Activated CD4-positive, alpha-beta T cell treated with anti-CD3 and anti-CD28 coated beads, Interleukin-2, amount 50 U/mL, for 24 hours (primary cell): ENCODE measurements around the gene RETREG3.
"Not testable (repeated sequence)": the region's sequence is repeated elsewhere in the genome, so short reads cannot be mapped to it uniquely, and the experiment has no call there.

Experiments
- DNase-seq, 2 donors: peaks; one replicate each; pipeline ENCODE4 v3.0.0-alpha.2; 2020; ENCODE audit warnings: low read depth in 1 of 2, low spot score in 1 of 2

Gene RETREG3

DNA sequence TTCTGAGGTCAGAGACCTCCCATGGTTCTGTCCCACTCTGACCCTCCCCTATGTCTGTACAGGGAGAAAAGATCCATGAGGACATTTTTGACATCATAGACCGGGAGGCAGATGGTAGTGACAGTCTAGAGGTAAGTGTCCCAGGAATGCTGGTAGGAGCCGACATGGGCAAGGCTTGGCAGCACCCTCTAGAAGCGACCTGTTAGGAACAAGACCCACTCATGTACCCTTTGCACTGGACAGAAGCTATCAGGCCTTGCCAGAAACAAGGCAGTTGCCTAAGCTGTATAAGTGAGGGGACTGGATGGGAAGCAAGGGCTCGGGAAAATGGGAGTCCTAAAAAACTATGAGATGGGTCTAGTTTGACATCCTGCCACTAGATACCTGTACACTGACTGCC lies 2.8 kb upstream of the RETREG3 start:
- no peak for DNase-seq

- not testable (repeated sequence) for DNase-seq
Measured at GRCh38 chr17:42609814-42610801, 934 bp upstream of the RETREG3 start.

- DNase-seq, result no peak
Measured at GRCh38 chr17:42608305-42609181, 631 bp downstream of the RETREG3 start.

DNA sequence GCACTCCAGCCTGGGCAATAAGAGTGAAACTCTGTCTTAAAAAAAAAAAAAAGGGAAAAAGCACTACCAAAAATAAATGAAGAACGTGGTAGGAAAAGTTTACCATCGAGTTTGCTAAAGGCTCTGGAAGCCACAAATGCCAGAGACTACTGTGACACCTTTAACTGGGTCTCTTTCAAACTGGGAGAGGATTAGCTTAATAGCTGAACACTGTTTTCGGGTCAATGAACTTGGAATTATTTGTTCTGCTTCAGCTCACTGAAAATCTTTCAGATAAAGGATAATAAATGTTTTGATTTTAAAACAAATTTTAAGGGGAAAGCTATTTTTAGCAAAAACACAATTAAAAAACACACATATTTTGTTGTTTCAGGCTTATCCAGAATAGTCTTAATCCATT lies 1.4 kb downstream of the RETREG3 start:
- DNase-seq, result no peak

DNA sequence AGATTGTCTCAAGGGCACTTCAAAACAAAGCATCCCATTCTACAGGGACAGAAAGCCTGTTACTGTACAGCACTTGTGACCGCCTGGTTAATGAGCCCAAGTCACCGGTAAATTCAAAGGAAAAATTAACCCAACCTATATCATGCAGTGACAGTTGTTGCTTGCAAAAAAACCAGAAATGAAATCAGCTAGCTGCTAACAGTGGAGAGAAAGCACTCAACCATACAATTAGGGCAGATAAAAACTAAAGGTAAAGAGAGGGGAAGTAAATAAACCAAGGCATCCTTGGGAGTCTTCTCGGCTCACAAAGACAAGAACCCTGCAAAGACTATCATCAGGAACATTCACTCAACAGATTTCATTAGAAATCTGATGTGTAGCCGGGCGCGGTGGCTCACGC lies 5.9 kb downstream of the RETREG3 start:
- no peak for DNase-seq

DNA sequence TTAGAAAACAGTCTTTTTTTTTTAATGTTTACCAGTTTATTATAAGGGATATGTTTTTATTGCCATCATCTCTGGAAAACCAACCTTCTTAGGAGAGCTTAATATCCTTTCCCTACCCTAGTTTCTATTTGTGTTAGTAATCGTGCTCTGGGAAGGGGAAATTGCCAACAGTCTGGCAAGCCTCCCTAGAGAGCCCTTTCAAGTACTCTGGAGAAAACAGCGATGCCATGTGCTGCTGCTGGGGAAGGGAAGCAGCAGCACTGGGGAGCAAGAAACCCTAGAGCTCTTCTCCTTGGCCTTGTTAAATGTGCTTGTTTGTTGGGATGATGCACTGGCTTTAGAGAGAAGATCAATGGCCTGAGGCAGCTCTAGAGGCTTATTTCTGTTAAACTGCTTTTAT lies 10.3 kb downstream of the RETREG3 start:
- DNase-seq, result no peak

DNA sequence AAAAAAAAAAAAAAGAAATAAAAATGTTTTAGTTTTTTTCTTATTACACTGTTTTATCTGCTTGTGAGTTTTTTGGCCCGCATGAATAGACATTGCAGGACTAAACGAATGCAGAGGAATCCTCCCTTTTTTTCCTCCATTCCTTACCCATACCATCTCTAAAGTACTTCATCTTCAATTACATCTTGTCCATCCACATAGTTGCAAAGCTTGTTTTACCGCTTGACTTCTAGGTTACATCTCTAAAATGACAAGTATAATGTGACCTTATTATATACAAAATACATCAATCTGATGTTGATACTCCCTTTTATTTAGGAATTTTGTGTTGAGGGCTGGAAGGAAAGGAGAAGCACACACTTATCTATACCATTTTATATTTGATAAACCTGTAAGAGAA lies 12.8 kb downstream of the RETREG3 start:
- no peak for DNase-seq

- DNase-seq, result no peak
Measured at GRCh38 chr17:42591411-42591810, 17.8 kb downstream of the RETREG3 start.

DNA sequence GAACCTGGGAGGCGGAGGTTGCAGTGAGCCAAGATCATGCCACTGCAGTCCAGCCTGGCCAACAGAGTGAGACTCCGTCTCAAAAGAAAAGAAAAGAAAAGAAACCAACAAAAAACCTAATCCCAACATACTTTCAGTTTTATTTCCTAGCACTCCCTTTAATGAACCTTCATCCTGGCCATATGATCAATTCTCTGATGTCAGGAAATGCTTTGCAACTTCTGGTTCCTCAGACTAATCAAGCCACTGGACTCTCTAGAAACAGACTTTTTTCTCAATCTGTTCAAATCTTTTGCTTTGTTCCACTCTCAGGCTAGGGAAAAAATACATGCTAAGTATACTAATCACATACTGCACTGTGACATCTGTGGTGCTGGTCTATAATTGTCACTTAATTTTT lies 18.3 kb downstream of the RETREG3 start:
- no peak for DNase-seq

GRCh38 chr17:42586514-42587230 lies 22.5 kb downstream of the RETREG3 start:
- DNase-seq, result no peak

- no peak for DNase-seq
Measured at GRCh38 chr17:42585353-42585752, 23.8 kb downstream of the RETREG3 start.

DNA sequence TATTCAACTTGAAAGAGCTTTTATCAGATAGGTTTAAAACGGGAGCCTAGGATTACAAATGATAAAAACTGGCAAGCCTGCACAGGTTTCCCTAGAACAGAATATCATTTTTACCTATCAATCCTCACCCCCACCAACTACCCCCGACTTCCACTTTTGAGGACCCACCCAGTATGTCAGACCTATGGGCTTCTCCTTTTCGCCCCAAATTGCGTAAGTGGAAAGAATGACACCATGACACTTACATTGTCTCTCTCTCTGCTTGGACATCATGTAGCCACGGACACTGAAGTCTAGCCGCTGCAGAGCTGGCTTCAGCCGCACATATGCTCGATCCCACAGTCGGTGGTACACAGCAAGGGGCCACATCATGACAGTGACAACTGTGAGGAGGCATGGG lies 24.3 kb downstream of the RETREG3 start:
- DNase-seq, result no peak

DNA sequence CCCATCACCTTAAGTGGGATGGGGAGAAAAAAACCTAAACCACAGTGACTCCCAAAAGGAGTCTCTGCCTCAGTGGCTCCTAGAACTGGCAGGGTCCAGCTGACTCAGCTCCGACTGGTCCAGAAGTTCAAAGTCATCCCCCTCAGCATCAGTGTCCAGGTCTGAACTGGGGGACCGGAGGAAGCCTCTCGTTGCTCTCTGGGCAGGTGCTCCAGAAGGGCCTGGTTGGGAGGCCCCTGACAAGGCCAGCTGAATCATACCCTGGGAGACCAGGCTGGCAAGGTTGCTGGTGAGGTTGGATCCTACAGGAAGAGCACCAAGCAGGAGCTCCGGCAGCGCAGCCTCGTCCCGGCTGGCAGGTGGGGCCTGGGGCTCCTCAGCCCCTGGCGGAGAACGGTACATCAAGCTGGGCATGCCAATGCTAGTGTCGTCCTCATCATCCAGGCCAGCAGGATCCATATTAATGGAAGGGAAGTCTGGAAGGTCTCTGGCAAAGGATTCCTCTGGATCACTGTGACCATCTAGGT lies 27.4 kb downstream of the RETREG3 start:
- no peak for DNase-seq

DNA sequence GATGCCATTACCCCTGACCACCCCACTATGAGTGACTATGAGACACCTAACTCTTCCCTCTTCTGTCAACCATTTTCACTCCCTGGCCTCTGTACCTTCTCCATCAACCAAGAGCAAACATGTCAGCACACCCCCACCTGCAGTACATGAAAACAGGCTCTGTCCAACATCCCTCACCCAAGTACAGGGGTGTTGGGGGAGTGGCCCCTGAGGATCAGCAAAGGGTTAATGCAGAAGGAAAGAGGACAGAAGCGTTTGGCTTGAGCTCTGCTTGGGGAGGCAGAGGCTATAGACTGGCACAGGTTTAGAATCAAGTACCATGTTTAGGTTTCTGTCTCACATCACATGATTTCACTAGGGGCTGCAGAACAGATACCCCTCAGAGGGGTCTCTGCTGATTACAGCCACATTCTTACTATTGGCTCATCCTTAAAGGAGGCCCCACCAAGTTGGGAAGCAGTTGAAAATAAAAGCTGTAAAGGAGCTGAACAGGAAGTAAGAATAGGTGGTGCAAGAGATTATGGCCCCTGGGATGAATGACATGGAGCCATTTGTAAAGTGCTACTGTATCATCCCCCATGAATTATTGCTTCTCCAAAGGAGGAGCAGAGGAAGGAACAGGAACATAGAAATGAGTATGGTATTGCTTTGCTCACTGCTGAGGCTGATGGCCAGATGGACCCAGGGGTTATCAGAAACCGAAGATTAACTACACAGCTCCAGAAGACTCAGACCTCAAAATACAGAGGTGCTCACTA lies 29.2 kb downstream of the RETREG3 start:
- DNase-seq, result no peak

GRCh38 chr17:42578282-42578869 lies 30.8 kb downstream of the RETREG3 start:
- peak in 1 of 2 donors; percentile 68 for DNase-seq

DNA sequence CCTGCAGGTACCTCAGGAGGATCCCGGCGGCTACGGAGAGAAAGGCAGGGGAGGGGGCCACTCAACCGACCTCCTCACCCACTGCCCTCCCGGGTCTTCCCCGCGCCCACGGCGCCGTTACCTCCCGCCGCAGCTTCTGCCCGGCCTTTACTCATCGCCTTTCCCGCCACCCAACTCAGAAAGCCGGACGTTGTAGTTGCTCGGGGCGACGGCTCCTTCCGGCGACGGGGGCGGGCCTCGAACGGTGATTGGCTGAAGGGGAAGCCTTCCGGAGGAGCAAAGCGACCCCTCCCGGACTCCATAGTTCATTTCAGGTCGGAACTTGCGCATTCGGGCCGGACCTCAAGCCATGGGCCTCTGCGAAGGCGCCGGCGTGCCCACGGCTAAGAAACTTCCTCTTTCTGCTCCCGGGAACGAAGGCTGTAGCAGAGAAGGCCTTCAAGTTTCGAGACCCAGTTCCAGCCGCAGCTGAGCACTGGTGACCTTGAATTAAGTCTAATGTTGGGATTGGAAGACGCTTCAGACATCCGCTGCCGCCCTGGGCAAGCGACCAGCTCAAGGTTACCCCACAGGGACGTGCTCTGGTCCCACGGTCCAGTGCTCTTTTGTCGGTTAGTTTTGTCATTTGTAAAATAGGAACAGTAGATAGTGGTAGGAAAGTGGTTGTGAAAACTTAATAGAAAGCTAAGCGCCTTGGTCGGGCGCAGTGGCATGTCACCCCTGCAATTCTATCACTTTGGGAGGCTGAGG lies 31.5 kb downstream of the RETREG3 start, which contains the start of gene PSMC3IP:
PSMC3IP (minus strand) TSS at position 198 of the 750 bp plus-strand sequence; CDS start at position 155, 43 bp downstream.
- peak; percentile 77 to 94 for DNase-seq

- DNase-seq, result no peak
Measured at GRCh38 chr17:42577140-42577531, 32.0 kb downstream of the RETREG3 start.

DNA sequence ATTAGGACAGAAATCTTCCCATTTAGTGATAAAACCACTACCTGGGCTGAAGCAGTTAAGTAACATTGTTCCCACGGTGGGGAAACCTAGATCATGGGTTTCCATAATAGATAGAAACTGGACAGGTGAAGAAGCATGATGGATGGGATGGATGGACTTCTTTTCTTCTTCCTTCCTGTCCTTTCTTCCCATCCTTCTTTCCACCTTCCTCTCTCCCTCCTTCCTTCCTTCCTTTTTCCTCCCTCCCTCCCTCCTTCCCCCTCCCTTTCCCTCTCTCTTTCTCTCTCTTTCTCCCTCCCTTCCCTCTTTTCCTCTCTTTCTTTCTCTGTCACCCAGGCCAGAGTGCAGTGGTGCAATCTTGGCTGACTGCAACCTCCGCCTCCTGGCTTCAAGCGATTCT lies 34.7 kb downstream of the RETREG3 start:
- no peak for DNase-seq

GRCh38 chr17:42573095-42573494 lies 36.1 kb downstream of the RETREG3 start:
- DNase-seq, result no peak
